ENCODE results near the gene MAP2K3.

GRCh38 chr17:21351366-21352065, 67.0 kb downstream of the MAP2K3 start:
- TF ChIP-seq TP53 (CRISPR knock-in tag; IDR thresholded peaks at IDR 0.05) (no peak), POLR2A (IDR thresholded peaks at IDR 0.05; ENCODE audit: low read length) (no peak), NR3C1 (IDR thresholded peaks at IDR 0.05) (no peak), CTCF (IDR thresholded peaks at IDR 0.05) (no peak), USF2 (IDR thresholded peaks at IDR 0.05) (no peak), ZSCAN20 (CRISPR knock-in tag; IDR thresholded peaks at IDR 0.05) (no peak), MYC (IDR thresholded peaks at IDR 0.05; ENCODE audit: borderline replicate concordance, low read length) (no peak), MAX (IDR thresholded peaks at IDR 0.05) (no peak), EHMT2 (IDR thresholded peaks at IDR 0.05; ENCODE audit: low read depth) (no peak), PBX3 (IDR thresholded peaks at IDR 0.05) (no peak), KDM1A (IDR thresholded peaks at IDR 0.05; ENCODE audit: low read depth) (no peak), BHLHE40 (IDR thresholded peaks at IDR 0.05; ENCODE audit: low read depth, low read length) (no peak)
